GM19438 (cell line): Measurements from ENCODE around the gene TAL1.
"Not testable (repeated sequence)": the region's sequence is repeated elsewhere in the genome, so short reads cannot be mapped to it uniquely, and the experiment has no call there.

Experiments used
- ATAC-seq: cut with Tn5 transposase; IDR thresholded peaks from one replicate; pipeline ENCODE4 v1.9.1; 2021; ENCODE audit warnings: low read depth; ENCODE audit not compliant: unreplicated experiment

The TAL1 gene

DNA sequence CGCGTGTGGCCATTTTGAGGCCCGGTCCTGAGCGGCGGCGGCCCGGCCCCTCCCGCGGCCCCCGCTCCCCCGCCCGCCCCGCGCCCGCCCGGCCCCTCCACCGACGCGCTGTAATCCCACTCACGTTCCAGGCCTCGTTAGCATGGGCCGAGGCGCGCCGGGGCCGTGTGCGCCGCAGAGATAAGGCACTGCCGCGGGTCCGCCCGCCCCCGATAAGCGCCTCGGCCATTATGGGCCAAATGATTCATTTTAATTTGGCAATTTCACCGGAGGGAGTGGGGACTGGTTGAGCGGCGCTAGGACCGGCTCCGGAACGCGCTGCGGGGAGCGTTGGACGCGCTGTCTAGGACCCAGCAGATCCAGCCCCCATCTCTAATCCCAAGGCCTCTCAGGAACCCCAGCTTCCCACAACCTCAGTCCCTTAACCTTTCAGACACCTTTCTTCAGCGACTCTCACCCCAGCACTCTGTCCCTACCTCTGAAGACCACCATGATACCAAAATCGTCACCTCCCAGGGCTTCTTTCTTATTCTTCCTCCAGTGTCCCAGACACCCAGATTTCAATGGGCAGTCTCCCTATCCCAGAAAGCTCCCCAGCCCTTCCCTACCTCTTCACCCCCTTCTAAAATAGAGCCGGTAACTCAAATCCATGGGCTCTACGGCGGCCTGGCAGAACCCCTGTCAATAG lies at the start of gene TAL1:
Gene TAL1, minus strand, starts transcription at position 39 of the 688 bp plus-strand sequence. CDS start 6,337 bp downstream, outside the sequence.
- ATAC-seq: no peak

DNA sequence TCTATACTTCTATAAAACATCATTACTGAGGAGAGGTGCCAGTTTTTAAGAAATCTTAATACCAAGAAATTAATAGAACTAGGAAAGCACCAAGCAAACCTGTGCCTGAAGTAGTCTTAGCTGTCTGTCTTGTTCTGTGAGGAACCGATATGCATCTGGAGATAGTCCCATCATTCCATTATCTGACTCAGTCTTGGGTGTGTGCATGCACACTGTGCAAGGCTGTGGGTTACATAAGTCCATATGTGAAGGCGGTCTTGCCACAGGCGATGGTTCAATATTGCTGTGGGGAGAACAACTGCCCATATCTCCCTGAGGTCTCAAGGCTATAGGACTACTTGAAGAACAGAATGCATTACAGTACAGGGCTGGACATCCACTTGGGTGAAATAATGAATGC lies 48.1 kb upstream of the TAL1 start:
- ATAC-seq: no peak

DNA sequence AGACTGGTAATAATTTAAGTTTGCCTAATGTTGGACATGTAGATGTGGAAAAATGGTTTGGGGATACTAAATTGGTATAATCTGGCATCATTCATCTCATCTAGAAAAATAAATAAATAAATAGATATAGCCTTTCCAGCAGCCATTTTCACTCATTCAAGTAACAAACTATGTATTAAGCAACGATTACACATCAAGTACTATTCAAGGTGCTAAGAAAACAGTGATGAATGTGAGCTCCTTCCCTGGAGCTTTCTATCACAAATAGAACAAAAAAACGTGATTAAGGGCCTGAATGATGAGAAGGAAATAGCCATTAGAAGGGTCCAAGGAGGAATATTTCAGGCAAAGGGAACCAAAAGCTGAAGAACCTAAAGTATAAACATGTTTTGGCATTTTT lies 44.8 kb upstream of the TAL1 start:
- no peak for ATAC-seq

DNA sequence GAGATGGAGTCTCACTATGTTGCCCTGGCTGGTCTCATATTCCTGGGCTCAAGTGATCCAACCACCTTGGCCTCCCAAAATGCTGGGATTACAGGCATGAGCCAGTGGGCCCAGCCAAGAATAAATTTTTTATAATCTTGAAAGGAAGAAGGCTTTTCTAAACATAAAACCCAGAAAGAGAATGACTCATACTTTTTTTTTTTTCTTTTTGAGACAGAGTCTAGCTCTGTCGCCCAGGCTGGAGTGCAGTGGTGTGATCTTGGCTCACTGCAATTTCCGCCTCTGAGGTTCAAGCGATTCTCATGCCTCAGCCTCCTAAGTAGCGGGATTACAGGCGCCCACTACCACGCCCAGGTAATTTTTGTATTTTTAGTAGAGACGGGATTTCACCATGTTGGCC lies 43.8 kb upstream of the TAL1 start:
- not testable (repeated sequence) for ATAC-seq

DNA sequence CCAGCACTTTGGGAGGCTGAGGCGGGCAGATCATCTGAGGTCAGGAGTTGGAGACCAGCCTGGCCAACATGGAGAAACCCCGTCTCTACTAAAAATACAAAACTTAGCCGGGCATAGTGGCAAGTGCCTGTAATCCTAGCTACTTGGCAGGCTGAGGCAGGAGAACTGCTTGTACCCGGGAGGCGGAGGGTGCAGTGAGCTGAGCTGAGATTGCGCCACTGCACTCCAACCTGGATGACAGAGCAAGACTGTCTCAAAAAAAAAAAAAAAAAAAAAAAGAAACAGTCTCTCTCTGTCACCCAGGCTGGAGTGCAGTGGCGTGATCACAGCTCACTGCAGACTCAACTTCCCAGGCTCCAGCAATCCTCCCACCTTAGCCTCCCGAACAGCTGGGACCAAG lies 33.5 kb upstream of the TAL1 start:
- ATAC-seq: not testable (repeated sequence)

DNA sequence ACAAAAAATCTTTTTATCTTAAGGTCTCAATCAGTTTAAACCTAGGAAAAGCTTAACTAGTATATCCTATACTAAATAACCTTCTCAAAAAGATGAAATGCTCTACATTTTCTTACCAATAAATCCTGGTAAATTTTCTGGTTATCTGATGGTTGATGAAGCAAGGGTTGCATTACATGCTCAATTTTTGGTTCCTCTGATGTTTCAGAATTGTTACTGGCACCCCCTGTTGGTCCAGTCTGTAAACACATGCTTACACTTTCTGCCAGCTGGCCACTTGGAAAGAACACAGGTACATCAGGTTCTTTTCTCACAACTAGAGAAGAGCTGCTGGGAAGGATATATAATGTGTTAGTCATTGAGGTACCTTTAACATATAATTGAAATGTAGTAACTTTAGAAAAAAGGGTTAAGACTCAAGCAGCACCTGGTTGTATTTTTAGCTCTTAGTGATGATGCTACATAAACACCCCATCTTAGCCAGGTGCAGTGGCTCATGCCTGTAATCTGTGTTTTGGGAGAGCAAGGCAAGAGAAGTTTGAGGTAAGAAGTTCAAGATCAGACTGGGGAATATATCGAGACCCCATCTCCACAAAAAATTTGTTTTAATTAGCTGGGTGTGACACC lies 30.9 kb upstream of the TAL1 start:
- ATAC-seq: no peak

DNA sequence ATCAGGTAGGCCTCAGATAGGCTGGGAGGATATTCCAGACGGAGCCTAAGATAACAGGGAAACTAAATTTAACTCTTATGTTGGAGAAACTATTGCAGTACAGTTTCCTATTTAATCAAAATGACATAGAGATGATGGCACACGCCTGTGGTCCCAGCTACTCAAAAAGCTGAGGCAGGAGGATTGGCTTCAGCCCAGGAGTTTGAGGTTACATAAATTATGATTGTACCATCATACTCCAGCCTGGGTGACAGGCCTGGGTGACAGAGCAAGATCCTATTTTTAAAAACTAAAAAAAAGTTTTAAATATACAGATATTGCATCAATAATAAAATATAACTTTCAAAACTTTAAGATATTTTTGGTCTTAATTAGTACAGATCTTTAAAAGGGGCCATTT lies 25.2 kb upstream of the TAL1 start:
- ATAC-seq: no peak

DNA sequence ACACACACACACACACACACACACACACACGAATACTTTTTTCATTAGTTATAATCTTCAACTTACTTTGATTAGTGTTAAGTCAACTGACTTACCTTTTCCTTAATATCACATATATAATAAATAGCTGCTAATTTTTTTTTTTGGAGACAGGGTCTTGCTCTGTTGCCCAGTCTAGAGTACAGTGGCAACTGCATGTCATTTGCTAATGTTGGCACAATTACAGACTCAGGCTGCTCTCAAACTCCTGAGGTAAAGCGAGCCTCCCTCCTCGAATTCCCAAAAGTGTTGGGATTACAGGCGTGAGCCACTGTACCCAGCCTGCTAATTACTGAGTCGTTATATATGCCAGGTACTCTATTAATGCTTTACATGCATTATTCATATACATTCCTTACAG lies 20.8 kb upstream of the TAL1 start:
- ATAC-seq: no peak

DNA sequence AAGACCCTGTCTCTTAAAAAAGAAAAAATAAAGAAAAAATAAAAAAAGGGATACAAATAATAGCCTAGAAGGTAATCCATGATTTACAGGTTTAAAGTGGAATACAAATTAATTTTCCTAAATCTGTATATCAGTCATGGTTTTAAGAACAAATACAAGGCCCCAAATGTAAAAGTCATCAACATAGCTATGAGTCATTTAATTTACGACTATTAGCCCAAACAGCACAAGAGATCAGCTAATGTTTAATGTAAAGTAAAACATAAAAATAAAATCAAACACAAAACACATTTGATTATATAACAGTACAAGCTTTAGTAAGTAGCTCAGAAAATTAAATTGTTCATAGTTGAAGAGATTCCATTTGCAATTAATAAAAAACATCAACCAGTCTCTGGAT lies 20.3 kb upstream of the TAL1 start:
- ATAC-seq: no peak

DNA sequence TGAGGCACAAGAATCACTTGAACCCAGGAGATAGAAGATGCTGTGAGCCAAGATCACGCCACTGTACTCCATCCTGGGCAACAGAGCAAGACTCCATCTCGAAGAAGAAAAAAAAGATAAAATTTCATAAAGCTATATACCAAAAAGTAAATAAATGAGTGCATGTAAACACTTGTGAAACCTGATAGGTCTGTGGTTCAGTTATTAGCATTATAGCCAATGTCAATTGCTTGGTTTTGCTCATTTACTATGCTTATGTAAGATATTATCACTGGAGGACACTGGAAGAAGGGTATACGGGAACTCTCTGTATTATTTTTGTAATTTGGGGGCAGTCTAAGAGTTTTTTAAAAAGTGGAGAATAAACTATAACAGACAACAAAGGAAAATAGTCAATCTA lies 17.7 kb upstream of the TAL1 start:
- no peak for ATAC-seq

DNA sequence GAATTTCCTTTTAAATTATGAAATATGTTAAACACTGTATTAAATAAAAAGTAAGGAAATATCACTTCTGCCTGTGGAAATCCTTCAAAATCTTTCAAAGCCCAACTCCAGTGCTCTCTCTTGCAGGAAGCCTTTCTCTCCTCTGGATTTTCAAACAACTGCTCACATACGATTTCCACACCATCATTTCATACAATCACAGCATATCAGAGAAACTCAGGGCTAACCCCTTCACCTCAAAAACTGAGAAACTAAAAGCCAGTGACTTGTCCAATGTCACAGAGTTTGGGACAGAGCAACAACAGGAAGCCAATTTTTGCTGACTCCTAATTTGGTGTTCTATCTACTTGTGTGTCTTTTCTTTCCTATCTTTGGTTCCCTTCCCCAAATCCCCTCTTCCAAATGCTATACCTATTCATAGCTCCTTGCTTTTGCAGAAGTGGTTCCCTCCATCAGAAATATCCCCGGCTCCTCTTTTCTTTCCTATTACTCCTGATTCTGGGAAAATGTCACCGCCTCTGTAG lies 12.4 kb upstream of the TAL1 start:
- no peak for ATAC-seq

DNA sequence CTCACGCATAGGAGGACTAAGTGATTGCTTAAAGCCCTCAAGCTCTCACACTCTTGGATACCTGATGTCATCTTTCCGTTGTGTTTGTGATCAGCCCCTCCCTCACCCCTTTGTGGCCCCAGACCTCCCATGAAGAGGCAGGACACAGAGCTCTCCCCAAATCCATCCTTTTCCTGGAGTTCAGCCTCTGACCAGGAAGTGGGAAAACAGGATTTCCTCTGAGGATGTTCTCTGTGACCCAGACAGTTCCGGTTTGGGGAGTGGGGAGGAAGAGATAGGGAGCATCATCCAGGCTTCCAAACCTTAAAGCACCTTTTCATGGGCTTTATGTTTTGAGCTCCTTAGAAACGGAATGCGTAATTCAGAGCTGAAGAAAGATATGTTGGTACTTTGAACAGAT lies 11.9 kb upstream of the TAL1 start:
- ATAC-seq: no peak

DNA sequence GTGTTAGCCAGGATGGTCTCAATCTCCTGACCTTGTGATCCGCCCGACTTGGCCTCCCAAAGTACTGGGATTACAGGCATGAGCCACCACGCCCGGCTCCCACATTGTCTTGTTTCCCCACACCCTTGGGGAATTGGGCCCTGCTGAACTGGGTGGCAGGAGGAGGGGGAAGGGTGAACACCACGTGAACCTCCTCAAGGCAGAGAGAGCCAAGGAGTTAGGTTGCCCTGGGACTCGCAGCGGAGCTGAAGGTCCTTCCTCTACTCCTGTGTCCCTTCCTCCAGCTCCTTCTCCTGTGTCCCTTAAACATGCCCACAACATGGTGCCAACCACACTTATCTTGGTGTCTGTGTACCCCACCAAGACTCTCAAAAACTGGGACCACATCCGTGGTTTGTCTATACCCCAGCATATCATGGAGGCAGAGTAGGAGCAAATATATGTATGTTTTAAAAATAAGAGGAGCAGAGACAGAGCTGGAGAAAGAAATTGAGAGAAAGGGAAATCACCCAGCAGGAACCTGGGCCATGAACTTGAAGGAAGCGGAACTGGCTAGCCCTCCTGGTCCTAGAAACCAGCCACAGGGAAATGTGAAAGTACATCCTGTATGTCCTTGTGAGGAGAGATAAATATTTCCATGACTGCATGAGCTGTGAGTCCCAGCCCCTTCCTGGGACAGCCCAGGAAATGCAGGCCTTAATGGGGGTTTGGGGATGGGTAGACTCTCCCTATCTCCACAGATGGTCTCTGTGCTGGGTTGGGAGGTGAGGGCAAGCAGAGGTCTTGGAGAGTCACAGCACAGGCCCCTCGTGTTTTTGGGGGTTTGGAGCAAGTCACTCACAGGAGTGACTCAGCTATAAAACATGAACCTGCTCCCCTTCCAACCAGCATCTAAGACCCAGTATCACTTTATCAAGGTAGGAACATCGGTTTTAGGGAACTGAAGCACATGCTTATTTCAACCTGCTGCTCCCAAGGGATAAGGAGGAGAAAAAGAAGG lies 9.4 kb upstream of the TAL1 start:
- ATAC-seq: no peak

DNA sequence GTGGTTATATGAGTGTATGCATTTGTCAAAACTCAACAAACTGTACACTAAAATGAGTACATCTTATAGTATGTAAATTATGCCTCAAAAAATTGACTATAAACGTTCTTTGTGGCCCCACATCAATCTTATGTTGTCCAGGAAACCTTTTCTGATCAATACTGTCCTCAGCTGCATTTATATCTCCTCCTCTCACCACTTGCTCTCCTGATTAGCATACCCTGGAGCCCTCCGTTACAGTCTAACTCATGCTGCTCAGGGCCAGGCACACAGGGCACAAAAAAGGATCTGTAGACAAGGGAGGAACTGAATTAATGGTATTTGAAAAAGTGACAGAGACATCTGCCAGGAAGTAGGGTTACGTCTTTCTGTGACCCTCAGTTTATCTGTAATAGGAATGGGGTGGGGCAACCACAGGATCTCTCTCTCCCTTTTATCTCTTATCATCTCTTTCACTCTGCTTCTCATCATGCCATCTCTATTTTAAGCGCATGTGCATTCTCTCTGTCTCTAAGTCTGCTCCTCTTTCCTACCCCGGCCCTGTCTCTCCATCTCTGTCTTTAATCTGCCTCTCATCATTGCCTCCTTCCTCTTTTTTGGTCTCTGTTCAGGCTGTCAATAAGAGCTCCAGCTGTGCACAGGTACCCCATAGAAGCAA lies 7.0 kb upstream of the TAL1 start:
- ATAC-seq: no peak

DNA sequence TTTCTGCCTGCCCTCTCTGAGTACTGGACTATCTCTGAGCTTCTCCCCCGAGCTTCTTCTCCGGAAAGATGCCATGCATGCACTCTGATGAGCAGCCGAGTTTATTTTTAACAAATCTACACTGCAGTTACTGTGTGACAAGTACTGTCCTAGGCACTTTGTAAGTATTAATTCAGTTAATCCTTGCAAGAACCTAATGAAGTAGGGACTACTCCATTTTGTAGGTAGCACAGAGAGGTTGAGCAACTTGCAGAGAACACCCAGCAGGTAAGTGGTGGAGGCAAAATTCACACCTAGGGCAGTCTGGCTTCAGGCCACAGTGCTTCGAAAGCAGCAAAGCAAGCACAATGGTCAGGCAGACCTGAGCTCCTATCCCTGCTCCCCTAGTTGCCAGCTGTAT lies 3.8 kb upstream of the TAL1 start:
- no peak for ATAC-seq

DNA sequence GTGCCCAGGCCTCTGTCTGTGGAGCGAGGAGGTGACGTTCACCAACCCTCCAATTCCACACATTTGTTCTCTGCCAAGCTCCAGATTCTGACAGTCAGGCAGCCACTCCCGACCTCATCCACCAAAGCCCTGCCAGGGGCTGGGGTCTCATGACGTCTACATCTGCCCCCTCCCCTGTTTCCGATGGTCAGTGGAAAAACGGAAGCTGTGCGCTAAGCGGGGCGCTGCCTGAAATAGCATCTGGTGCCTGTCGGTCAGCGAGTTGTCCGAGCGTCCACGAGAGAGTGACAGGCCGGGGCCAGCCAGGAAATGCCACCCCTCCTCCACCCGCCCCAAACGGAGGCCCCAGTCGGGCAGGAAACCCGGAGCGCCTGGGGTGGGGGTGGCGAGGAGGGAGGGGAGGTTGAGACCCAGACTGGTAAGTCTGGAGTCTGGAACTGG lies 3.2 kb upstream of the TAL1 start:
- no peak for ATAC-seq

DNA sequence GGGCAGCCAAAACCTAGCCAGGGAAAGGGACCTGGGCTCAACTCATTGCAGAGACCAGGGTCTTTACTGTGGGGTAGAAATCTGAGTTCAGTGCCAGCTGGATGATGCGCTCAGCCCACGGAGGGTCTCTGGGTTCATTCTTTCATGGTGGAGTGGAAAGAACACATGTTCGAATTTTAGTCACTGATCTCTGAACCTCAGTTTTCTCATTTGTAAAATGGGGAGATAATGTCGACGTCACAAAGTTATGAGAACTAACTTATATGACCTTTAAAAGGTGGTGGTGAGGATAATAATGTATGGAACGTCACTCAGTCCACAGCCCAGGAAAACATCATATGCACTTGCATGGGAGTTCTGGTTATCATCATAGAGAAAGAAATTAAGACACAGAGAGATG lies 1.2 kb upstream of the TAL1 start:
- no peak for ATAC-seq

DNA sequence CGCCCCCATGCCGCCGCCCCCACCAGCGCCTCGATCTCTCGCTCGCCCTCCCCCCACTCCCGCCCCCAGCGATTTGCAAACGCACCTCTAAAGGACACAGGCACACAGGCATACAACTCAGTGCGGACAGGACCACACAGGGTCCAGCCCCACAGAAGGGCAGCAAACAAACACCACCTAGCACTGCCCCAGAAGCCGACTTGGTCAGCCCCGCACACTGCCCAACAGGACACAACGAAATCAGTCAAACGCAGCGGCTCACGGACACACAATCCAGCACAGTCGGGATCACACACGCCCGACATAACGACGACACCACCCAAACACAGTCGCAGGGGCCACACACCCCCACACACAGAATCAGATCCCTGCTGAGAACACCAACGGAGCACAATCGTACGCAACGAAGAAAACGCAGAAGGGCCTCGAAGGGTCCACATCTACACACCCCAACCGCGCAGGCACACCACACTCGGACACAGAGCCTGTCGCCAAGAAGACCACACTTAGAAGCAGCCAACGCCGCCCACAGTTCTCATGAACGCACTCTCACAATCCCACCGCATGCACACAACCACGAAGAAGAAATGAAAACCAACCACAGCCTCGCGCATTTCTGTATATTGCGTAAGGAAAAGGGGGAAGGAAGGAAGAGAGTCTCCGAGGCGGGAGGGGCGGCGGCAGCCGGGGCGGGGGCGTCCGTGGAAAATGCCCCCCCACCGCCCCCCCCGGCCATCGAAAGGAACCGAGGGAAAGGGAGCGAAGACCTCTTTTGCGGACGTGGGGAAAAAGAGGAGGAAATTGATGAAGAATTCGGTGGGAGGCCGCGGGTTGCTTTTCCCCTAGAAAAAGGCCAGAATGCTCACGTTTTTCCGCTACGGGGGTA lies 481 bp downstream of the TAL1 start:
- no peak for ATAC-seq

DNA sequence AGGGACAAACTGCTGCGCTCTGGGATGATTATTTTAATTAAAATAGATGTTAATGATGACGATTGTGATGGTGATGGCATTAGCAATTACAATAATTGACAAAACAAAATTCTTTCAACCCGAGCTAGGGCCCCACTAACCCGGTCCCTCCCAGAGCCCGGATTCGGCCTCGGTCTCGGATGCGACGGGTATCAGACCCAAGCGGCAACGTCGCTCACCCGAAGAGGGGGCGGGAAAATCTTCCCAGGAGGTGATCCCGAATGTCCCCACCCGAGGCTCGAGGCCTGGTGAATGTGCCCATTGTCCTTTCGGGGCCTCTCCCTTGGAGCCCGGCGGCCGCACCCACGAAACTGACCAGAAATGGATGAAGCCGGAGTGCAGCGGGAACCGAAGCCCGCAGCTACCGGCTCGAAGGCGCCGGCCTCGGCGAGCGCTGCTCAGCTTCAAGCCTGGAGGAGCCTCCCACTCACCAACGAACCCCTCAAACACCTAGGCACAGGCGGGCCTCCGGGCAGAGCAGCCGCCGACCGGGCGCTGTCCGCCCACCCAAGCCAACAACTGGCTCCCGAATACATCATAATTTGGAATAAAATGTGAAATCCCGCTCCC lies 1.2 kb downstream of the TAL1 start:
- no peak for ATAC-seq
